ENCODE results near the gene CHMP4A.

CHMP4A gene

DNA sequence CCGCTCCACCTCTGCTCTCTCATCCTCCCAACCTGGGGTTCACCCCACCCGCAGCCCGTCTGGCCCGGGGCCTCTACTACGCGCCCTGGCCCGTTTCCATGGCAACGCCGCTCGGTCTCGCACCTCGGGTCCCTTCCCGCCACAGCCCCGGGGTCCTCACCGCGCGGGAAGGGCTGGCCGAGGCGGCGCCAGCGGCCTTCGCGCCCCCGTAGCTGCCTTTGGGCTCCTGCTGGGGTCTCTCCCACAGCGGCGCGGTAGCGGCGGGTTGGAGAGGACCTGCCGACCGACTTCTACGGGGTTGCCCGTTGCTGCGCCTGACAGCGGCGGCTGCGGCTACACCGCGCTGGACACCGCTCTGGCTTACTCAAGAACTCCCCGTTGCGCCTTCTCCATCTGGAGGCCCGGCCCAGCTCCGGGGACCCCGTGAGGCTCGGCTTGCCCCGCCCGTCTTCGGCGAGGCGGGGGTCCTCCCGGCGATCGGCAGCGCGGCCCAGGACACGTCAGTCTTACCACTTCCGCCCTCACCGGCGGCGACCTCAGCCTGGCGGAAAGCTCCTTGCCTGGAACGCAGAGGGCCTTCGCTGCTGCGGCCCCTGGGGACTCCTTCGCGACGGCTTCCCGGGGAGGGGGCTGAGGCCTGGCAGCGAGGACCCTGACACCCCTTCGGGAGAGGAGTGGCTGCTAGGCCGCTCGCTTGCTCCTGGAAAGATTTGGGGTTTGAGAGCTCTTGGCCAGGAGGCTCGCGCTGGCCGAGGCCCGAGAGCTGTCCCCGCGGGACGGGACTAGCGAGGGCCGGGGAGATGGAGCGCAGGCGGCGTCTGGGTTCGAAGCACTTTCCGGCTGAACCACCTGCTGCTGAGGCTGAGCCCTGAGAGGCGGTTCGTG lies 17.9 kb downstream of the CHMP4A start, which contains the start of gene TM9SF1:
TM9SF1 (minus strand) TSS at position 256 of the 885 bp plus-strand sequence. CDS start 422 bp downstream, outside the sequence.
- peak in 1 of 2 experiments; percentile 66 for DNase-seq (ENCODE audit: low read depth in 2 of 2)

GRCh38 chr14:24194873-24195185 lies 18.5 kb downstream of the CHMP4A start:
- no peak for DNase-seq (ENCODE audit: low read depth in 2 of 2)

DNA sequence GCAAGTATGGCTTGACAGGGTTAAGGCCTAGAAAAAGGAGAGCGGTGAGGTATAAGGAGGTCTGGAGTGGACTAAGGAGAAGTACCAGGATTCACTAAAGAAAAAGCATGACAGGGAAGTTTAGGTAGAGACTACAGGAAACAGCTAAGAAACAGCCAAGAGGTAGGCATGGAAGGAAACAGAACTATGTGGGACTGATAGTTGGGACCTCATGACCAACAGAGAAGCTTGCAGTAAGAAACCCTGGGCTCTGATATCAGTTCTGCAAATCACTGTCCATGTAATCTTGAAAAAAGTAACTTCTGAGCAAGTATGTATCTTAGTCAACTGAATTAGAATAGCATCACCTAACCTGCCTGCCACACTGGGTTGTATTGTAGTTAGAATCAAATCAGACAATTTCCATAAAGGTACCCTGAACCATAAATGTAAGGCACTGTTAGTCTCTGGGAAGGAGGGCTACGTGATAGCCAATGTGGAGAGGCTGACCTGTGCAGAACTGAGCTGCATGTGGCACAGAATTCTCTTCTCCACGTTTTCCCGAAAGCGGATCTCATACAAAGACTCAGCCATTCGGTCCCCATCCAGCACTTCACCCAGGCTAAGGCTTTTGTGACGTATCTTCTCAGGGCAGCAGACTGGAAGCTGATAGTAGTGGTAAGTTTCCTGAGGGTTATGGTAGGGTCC lies 19.0 kb downstream of the CHMP4A start:
- no peak for DNase-seq (ENCODE audit: low read depth in 2 of 2)

DNA sequence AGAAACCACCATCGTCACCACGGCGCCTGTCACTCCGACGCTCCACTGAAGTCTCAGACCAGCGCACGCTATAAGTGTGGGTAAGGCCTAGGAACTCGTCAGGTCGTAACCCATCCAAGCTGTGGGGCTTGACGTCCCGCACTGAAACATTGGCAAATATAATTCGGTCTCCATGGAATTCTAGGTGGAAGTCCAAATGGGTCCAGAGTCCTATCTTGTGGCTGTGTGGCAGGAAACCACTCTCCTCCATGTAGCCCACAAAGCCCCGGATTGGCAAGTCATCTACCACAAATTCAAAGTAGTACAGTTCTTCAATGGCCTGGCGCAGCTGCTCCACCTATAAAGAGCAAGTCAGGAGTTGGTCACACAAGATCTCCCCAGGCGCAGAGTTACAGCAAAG lies 20.4 kb downstream of the CHMP4A start:
- no peak for DNase-seq (ENCODE audit: low read depth in 2 of 2)

GRCh38 chr14:24190416-24190815 lies 22.9 kb downstream of the CHMP4A start:
- no peak for DNase-seq (ENCODE audit: low read depth in 2 of 2)

DNA sequence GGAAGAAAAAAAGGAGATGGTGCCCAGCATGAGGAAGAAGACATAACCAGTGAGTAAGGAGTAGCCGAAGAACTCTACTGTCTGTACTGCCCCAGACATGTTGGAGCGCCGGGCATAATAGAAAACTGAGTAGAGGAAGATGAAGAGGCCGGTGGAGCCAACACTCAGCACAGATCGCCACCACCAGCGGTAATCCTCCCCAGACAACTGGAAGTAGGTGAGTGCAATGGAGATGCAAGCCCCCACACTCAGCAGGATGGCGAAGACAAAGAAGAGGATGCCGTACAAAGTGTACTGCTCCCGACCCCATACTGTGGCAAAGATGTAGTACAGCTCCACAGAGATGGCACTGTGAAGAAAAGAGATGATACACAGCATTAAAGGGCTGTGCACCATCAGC lies 23.8 kb downstream of the CHMP4A start:
- no peak for DNase-seq (ENCODE audit: low read depth in 2 of 2)

DNA sequence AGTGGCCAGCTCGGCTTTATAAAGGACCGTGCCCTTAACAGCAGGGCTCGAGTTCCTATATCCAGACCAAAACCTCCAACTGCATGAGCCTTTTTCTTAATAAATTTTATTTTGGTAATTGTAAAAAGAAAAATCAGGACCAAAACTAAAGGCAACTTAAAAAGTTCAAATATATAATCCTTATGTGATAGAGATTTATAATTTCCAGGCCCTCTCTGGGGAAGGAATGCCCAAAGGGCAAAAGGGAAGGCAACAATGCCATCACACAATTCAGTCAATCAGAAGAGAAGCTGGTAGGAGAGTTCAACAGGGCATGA lies 24.3 kb downstream of the CHMP4A start:
- DNase-seq (ENCODE audit: low read depth in 2 of 2): no peak

DNA sequence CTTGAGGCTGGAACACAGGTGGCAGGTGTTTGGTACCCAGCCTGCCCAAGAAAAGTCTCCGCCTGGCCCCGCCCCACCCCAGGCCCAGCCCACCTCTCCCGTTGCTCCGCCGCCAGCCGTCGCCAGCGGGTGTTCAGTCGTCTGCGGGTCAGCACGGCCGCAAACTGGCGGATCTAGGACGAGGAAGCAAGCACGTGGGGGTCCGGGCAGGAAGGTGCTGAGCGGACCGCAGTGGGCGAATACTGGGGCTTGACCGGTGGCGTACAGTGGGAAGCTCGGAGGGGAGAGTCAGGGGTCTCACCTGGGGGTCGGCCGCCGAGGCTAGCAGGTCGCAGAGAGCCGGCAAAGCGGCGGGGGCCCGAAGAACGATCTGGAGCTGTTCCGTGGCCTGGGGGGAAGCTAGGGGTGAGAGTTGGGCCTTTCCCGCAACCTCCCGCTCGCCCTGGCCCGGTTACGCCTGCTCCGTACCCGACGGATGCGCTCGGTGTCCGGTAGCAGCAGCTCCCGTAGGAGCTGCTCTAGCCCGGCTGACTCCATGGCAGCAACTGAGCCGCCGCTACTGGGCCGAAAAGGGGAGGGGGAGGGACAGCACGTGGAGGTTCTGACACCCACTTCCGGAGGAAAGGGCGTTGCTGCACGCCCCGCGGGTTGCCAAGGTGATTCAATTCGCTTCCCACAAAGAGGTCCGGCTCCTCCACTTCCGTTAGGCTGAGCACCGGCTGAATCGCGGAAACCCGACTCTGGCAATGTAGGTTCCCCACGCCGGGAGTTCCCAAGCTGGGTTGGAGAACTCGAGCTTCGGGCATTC lies 24.8 kb downstream of the CHMP4A start, which contains the start of gene IPO4:
IPO4 (minus strand) TSS at position 566 of the 808 bp plus-strand sequence; CDS start at position 537, 29 bp downstream.
- peak; percentile 94 for DNase-seq (ENCODE audit: low read depth in 2 of 2)

DNA sequence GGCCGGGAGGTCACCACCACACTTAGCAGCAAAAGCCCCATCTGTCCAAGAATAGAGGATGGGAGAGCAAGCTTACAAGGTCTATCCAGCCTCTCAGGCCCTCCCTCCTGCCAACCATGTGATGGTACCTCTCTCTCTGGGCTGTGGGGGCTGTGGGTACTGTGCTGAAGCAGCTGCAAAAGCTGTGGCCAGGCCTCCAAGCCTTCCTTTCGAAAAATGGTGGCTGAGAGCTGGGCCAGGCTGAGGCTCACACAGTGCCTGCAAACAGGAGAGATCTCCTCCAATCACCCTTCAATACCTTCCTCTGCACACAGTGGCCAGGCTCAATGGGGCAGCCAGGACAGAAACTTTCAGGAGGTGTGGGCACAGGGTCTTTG lies 25.8 kb downstream of the CHMP4A start:
- DNase-seq (ENCODE audit: low read depth in 2 of 2): no peak

GRCh38 chr14:24186831-24187538 lies 26.3 kb downstream of the CHMP4A start:
- DNase-seq (ENCODE audit: low read depth in 2 of 2): no peak

DNA sequence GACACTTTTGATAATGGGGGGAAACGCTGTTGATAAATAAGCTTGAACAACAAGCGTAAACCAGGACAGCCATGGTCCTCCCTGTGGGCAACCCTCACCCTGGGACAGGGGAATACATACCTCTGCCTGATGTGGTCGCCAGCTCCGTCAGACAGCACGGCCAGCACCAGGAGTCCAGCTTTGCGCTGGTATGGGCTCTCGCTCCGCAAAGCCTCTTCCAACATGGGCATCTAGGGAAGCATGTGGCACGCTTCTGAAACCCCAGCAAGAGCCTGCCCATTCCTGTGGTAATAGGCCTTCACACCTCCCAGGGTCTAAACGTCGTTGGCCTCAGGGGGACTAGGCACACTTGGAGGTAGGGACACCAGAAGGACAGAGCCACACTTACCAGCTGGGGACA lies 27.5 kb downstream of the CHMP4A start:
- DNase-seq (ENCODE audit: low read depth in 2 of 2): no peak

- DNase-seq (ENCODE audit: low read depth in 2 of 2): no peak
These were observed 28.3 kb downstream of the CHMP4A start for GRCh38 chr14:24185026-24185425.

- no peak for DNase-seq (ENCODE audit: low read depth in 2 of 2)
These were observed 29.0 kb downstream of the CHMP4A start for GRCh38 chr14:24184104-24184970.

DNA sequence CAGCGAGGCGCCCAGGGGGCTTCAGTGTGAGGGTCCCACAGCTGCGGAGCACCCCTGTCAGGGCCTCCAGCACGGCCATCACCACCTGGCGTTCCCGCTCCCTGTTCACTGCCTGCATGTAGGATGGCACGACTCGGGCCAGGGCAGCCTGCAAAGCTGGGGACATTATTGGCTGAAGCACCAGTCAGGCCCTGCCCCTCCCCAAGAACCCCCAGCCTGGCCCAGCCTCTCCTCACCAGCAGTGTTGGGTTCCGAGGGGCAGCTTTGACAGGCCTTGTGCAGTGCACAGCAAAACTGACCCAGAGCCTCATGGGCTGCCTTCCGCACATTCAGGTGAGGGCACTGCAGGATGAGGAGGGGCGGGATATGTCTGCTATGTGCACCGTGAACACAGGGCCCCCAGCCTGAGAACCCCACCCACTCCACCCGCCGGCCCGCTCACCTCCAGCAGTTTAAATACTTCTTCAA lies 30.2 kb downstream of the CHMP4A start:
- DNase-seq (ENCODE audit: low read depth in 2 of 2): no peak

- DNase-seq (ENCODE audit: low read depth in 2 of 2): no peak
These were observed 31.0 kb downstream of the CHMP4A start for GRCh38 chr14:24182110-24182882.

- DNase-seq (ENCODE audit: low read depth in 2 of 2): no peak
These were observed 31.8 kb downstream of the CHMP4A start for GRCh38 chr14:24181371-24182077.

- peak in 1 of 2 experiments; percentile 20 for DNase-seq (ENCODE audit: low read depth in 2 of 2)
These were observed 33.1 kb downstream of the CHMP4A start for GRCh38 chr14:24179961-24180796.

- no peak for DNase-seq (ENCODE audit: low read depth in 2 of 2)
These were observed 33.9 kb downstream of the CHMP4A start for GRCh38 chr14:24179294-24179960.

Measured in fibroblast of skin of left quadriceps (primary cell).